Suprapubic skin (tissue), 4 donors: Measurements from ENCODE around the gene NFIB.

Source experiments
- EP300 ChIP-seq: sonication (generic); formaldehyde crosslinking; IDR thresholded peaks from one replicate; pipeline ENCODE4 v1.6.1; 2017; ENCODE audit warnings: antibody characterized with exemption
- POLR2A ChIP-seq, 2 donors: fragments of 450-650 bp; IDR thresholded peaks; one replicate each; pipeline ENCODE4 v1.6.1; 2017; ENCODE audit warnings: antibody characterized with exemption in 2 of 2, mild to moderate bottlenecking in 2 of 2, moderate library complexity in 2 of 2
- POLR2AphosphoS5 ChIP-seq, 3 donors: sonication (generic); formaldehyde crosslinking; IDR thresholded peaks; one replicate each; pipeline ENCODE4 v1.6.1; 2017; ENCODE audit warnings: antibody characterized with exemption in 3 of 3
- TF ChIP-seq, protein P1 (sequence below), 2 donors: fragments of 200-600 bp in 1 of 2; fragments of 450-650 bp in 1 of 2; sonication (generic) in 1 of 2; IDR thresholded peaks; one replicate each; pipeline ENCODE4 v1.5.1; 2016 to 2019; ENCODE audit warnings: antibody characterized with exemption in 2 of 2, mild to moderate bottlenecking in 1 of 2, moderate library complexity in 1 of 2

DNA sequence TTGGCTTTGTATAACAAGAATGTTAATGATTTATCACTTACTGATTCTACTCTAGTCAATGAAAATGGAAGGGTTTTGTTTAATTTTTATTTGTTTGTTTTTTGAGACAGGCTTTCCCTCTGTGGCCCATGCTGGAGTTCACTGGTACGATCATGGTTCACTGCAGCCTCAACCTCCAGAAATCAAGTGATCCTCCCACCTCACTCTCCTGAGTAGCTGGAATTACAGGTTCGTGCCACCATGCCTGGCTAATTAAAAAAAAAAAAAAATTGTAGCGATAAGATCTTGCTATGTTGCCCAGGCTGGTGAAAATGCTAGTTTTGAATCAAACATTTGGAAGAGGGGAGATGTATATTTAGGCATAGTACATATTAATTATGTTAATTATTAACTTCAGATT lies 209.4 kb downstream of the NFIB start:
- TF ChIP-seq POLR2A (IDR thresholded peaks at IDR 0.05) = no peak
- TF ChIP-seq, protein P1, sequence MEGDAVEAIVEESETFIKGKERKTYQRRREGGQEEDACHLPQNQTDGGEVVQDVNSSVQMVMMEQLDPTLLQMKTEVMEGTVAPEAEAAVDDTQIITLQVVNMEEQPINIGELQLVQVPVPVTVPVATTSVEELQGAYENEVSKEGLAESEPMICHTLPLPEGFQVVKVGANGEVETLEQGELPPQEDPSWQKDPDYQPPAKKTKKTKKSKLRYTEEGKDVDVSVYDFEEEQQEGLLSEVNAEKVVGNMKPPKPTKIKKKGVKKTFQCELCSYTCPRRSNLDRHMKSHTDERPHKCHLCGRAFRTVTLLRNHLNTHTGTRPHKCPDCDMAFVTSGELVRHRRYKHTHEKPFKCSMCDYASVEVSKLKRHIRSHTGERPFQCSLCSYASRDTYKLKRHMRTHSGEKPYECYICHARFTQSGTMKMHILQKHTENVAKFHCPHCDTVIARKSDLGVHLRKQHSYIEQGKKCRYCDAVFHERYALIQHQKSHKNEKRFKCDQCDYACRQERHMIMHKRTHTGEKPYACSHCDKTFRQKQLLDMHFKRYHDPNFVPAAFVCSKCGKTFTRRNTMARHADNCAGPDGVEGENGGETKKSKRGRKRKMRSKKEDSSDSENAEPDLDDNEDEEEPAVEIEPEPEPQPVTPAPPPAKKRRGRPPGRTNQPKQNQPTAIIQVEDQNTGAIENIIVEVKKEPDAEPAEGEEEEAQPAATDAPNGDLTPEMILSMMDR (IDR thresholded peaks at IDR 0.05) = no peak
- no peak for TF ChIP-seq POLR2AphosphoS5 (IDR thresholded peaks at IDR 0.05)
- no peak for TF ChIP-seq EP300
